Coronary artery (tissue), 2 donors: ENCODE results near the gene PADI6.

Source experiments
- DNase-seq: peaks from one replicate; pipeline ENCODE4 v3.0.0-alpha.2; 2017; ENCODE audit warnings: low spot score
- H3K27ac ChIP-seq, 2 donors: fragments of 200-600 bp; sonication (generic); one replicate each; pipeline ENCODE4 v1.5.1; 2016 to 2019
- H3K4me3 ChIP-seq: fragments of 200-600 bp; sonication (generic); 2 replicates; pipeline ENCODE4 v1.5.1; 2016; ENCODE audit warnings: mild to moderate bottlenecking, moderate library complexity
- TF ChIP-seq, protein P1 (sequence below): fragments of 200-600 bp; sonication (generic); IDR thresholded peaks from one replicate; pipeline ENCODE4 v1.5.1; 2019; ENCODE audit warnings: antibody characterized with exemption

PADI6 gene

DNA sequence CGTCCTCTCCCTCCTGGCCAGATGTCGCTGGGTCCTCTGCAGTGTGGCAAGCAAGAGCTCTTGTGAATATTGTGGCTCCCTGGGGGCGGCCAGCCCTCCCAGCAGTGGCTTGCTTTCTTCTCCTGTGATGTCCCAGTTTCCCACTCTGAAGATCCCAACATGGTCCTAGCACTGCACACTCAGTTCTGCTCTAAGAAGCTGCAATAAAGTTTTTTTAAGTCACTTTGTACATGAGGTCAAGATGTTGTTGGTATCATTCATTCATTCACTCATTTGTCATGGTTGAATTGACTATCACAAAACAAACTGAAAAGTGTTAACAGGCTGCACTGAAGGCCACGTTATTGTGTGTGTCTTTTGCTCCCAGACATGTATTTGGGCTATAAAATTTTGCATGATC lies 8.2 kb upstream of the PADI6 start:
- no peak for DNase-seq
- H3K4me3 ChIP-seq = no peak overlapping the region
- no peak overlapping the region for H3K27ac ChIP-seq
- TF ChIP-seq, protein P1, sequence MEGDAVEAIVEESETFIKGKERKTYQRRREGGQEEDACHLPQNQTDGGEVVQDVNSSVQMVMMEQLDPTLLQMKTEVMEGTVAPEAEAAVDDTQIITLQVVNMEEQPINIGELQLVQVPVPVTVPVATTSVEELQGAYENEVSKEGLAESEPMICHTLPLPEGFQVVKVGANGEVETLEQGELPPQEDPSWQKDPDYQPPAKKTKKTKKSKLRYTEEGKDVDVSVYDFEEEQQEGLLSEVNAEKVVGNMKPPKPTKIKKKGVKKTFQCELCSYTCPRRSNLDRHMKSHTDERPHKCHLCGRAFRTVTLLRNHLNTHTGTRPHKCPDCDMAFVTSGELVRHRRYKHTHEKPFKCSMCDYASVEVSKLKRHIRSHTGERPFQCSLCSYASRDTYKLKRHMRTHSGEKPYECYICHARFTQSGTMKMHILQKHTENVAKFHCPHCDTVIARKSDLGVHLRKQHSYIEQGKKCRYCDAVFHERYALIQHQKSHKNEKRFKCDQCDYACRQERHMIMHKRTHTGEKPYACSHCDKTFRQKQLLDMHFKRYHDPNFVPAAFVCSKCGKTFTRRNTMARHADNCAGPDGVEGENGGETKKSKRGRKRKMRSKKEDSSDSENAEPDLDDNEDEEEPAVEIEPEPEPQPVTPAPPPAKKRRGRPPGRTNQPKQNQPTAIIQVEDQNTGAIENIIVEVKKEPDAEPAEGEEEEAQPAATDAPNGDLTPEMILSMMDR = no peak

DNA sequence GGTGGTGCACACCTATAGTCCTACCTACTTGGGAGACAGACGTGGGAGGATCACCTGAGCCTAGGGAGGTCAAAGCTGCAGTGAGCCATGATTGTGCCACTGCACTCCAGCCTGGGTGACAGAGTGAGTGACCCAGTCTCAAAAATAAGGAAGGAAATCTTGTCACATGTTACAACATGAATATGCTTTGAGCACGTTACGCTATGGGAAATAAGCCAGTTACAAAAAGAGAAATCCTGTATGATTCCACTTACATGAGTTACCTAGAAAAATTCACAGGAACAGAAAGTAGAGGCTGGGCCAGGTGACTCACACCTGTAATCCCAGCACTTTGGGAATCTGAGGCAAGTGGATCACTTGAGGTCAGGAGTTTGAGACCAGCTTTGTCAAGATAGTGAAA lies 6.7 kb upstream of the PADI6 start:
- no peak overlapping the region for H3K4me3 ChIP-seq
- DNase-seq = no peak
- no peak overlapping the region for H3K27ac ChIP-seq
- TF ChIP-seq, protein P1 = no peak

DNA sequence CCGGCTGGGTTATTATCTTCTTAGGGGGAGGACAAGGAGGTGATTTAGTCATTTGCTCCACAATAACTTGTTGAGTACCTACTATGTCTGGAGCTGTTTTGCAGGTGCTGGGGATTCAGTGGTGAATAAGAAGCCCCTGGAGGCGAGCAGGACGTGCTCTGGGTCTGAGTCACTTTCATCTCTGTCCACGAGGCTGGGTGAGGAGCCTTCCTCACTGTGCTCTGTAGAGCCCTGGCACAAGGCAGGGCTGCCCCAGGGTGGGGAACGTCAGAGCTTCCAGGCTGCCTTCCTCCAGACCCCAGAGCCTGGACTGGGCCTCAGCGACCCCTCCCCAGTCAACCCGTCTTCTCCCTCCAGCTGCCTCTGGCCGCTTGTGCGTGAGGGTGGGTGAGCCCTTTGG lies 2.5 kb upstream of the PADI6 start:
- Histone ChIP-seq H3K4me3 (no peak overlapping the region), H3K27ac (no peak overlapping the region)
- no peak for DNase-seq
- TF ChIP-seq, protein P1 = no peak

DNA sequence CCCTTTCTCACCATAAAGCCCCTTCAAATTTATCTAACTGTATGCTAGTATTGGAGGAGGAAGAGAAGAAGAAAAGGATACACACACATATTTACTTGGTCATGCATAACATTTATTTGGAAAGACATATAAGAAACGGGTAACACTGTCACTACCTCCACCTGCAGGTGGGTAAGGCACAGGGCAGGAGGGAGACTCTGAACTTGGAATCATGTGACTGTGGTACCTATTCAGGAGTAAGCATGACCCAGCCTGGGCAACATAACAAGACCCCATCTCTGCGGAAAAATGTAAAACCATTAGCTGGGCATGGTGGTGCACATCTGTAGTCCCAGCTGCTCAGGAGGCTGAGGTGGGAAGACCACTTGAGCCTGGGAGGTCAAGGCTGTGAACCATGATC lies 1.4 kb upstream of the PADI6 start:
- DNase-seq = no peak
- Histone ChIP-seq H3K27ac (no peak overlapping the region), H3K4me3 (no peak overlapping the region)
- TF ChIP-seq, protein P1 = no peak

DNA sequence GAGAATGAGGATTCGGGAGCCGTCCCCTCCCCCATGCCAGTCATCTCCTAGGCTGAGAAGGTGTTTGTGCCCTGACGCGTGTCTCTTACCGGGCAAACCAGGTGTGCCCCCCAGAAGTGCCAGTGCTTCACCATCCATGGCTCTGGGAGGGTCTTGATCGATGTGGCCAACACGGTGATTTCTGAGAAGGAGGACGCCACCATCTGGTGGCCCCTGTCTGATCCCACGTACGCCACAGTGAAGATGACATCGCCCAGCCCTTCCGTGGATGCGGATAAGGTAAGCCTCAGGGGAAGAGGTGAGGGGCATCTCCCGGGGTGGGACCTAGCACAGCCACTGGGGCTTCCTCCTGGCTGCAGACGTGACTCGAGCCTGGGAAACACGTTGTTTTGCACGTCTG lies 959 bp downstream of the PADI6 start:
- Histone ChIP-seq H3K27ac (no peak overlapping the region), H3K4me3 (no peak overlapping the region)
- TF ChIP-seq, protein P1 = no peak
- DNase-seq = no peak

DNA sequence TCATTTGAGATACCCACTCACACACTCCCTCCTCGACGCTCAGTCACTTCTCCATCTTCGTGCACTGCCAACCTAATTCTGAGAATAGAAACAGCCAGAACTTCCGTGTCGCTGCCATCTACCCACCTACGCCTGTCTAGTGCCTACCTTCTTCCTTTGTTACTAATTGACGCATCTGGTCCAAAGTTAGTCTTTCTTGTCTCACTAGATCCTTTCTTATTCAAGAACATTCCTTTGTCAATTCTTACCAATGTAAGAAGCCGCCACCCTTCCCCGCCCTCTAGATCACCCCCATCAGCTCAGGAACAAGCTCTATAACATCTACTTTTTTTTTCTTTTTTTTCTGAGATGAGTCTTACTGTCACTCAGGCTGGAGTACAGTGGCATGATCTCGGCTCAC lies 3.7 kb downstream of the PADI6 start:
- TF ChIP-seq, protein P1 = no peak
- Histone ChIP-seq H3K4me3 (no peak overlapping the region), H3K27ac (no peak overlapping the region)
- no peak for DNase-seq

DNA sequence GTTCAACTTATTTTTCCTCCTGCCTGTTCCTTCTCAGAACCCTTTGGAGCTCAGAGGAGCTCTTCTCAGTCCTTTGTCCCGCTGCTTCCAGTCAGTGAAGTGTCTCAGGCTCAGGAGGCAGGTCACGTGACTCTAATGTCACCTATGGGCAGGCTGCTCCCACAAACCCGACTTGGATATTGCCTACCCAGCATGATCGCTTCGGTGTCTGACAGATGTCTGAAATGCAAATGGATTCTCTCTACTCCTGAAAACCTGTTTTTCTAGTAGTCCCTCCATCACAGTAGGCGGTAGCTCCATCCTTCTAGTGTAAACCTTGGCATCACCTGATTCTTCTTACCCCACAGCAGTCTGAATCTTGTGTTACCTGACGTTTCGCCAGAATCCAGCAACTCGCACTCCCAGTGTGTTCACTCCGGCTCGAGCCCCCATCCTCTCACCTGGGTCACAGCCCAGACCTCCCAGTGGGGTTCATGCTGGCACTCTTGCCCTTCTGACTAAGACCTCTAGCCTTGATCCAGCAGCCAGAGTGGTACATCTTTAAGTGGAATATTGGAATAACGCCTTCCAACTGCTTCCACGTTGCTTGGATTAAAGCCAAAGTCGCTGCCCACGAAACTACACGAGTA lies 5.4 kb downstream of the PADI6 start:
- Histone ChIP-seq H3K27ac (no peak overlapping the region), H3K4me3 (no peak overlapping the region)
- TF ChIP-seq, protein P1 = no peak
- no peak for DNase-seq
